ENCODE measurements around the gene TNFRSF6B. TPM values are rescaled to one million over a fixed set of nuclear protein-coding genes. Genes with fewer than 3 reads are reported as not detected.

Gene TNFRSF6B
- total and polyA plus RNA-seq, 7 donors: 1.2 to 186 (median 4.8) TPM

GRCh38 chr20:63697868-63698545 lies 1.6 kb downstream of the TNFRSF6B start:
- peaks cover 0 to 43% (median 37%) of the 10 kb centered on the region in 4 donors for H3K4me1 ChIP-seq
- peak; percentile 66 for DNase-seq
- H3K27me3 ChIP-seq: no peaks in the 10 kb centered on the region
- no peaks in the 10 kb centered on the region for H3K9me3 ChIP-seq
- no peak overlapping the region for H3K4me3 ChIP-seq
- TF ChIP-seq EP300 (IDR thresholded peaks at IDR 0.05) (no peak), CTCF (IDR thresholded peaks at IDR 0.05) (no peak), POLR2AphosphoS5 (IDR thresholded peaks at IDR 0.05) (no peak), POLR2A (IDR thresholded peaks at IDR 0.05) (no peak)
- intact Hi-C loops (cut with DNase I): no loop called here
- 87 to 90% methylated on average over 40 of the region's 40 CpGs for WGBS, 2 donors
- peak overlapping the region in 1 of 4 donors; percentile 69 for H3K27ac ChIP-seq
- H3K36me3 ChIP-seq: peaks cover 6 to 26% (median 11%) of the 10 kb centered on the region in 4 donors

GRCh38 chr20:63698739-63699465 lies 2.5 kb downstream of the TNFRSF6B start:
- DNase-seq: peak; percentile 83
- H3K27me3 ChIP-seq: no peaks in the 10 kb centered on the region
- no peak overlapping the region for H3K4me3 ChIP-seq
- TF ChIP-seq POLR2AphosphoS5 (IDR thresholded peaks at IDR 0.05) (peak in 3 of 4 donors; percentile 26 to 74 (median 28)), POLR2A (IDR thresholded peaks at IDR 0.05) (no peak), EP300 (IDR thresholded peaks at IDR 0.05) (peak in 1 of 4 donors; percentile 61)
- peaks cover 0 to 43% (median 37%) of the 10 kb centered on the region in 4 donors for H3K4me1 ChIP-seq
- WGBS, 2 donors: 62 to 67% methylated on average over 19 of the region's 19 CpGs
- no peaks in the 10 kb centered on the region for H3K9me3 ChIP-seq
- intact Hi-C loops (cut with DNase I): no loop called here
- peaks cover 2 to 35% (median 9%) of the 10 kb centered on the region in 4 donors for H3K36me3 ChIP-seq
- peak overlapping the region in 3 of 4 donors; percentile 56 to 69 (median 57) for H3K27ac ChIP-seq

- H3K36me3 ChIP-seq: peaks cover 0 to 35% (median 8%) of the 10 kb centered on the region in 4 donors
- WGBS, 2 donors: 84% methylated on average over 24 of the region's 24 CpGs
- peak; percentile 64 for DNase-seq
- TF ChIP-seq EP300 (IDR thresholded peaks at IDR 0.05) (no peak), POLR2AphosphoS5 (IDR thresholded peaks at IDR 0.05) (peak in 1 of 4 donors; percentile 25)
- peak overlapping the region in 3 of 4 donors; percentile 56 to 69 (median 57) for H3K27ac ChIP-seq
- H3K9me3 ChIP-seq: no peaks in the 10 kb centered on the region
- peaks cover 0 to 43% (median 37%) of the 10 kb centered on the region in 4 donors for H3K4me1 ChIP-seq
- no peak overlapping the region for H3K4me3 ChIP-seq
- H3K27me3 ChIP-seq: no peaks in the 10 kb centered on the region
- intact Hi-C loops (cut with DNase I): no loop called here
Measured at GRCh38 chr20:63699466-63700198, 3.2 kb downstream of the TNFRSF6B start.

GRCh38 chr20:63700199-63701050 lies 4.0 kb downstream of the TNFRSF6B start:
- H3K4me1 ChIP-seq: peaks cover 0 to 43% (median 37%) of the 10 kb centered on the region in 4 donors
- 92% methylated on average over 43 of the region's 43 CpGs for WGBS, 2 donors
- no peaks in the 10 kb centered on the region for H3K9me3 ChIP-seq
- peaks cover 0 to 35% (median 4%) of the 10 kb centered on the region in 4 donors for H3K36me3 ChIP-seq
- H3K27me3 ChIP-seq: no peaks in the 10 kb centered on the region
- intact Hi-C loops (cut with DNase I): no loop called here
- TF ChIP-seq EP300 (IDR thresholded peaks at IDR 0.05): no peak
- TF ChIP-seq POLR2AphosphoS5 (IDR thresholded peaks at IDR 0.05): peak in 2 of 4 donors; percentile 2 to 26
- no peak for TF ChIP-seq CTCF (IDR thresholded peaks at IDR 0.05)
- DNase-seq: peak; percentile 66
- no peak overlapping the region for H3K4me3 ChIP-seq
- H3K27ac ChIP-seq: peak overlapping the region in 3 of 4 donors; percentile 56 to 69 (median 57)

GRCh38 chr20:63701051-63701328 lies 4.5 kb downstream of the TNFRSF6B start:
- no peak for DNase-seq
- TF ChIP-seq POLR2A (IDR thresholded peaks at IDR 0.05) (no peak), CTCF (IDR thresholded peaks at IDR 0.05) (no peak), POLR2AphosphoS5 (IDR thresholded peaks at IDR 0.05) (no peak), EP300 (IDR thresholded peaks at IDR 0.05) (no peak)
- Histone ChIP-seq H3K27me3 (no peaks in the 10 kb centered on the region), H3K4me1 (peaks cover 0 to 41% (median 37%) of the 10 kb centered on the region in 4 donors), H3K27ac (no peak overlapping the region), H3K9me3 (no peaks in the 10 kb centered on the region), H3K36me3 (peaks cover 0 to 37% (median 6%) of the 10 kb centered on the region in 4 donors), H3K4me3 (no peak overlapping the region)
- 90 to 91% methylated on average over 5 of the region's 5 CpGs for WGBS, 2 donors
- intact Hi-C loops (cut with DNase I): no loop called here
